Measurements from ENCODE around the gene USP33. TPM values are rescaled to one million over a fixed set of nuclear protein-coding genes. Genes with fewer than 3 reads are reported as not detected.

USP33 gene
- total and polyA plus RNA-seq, 2 of the 13 experiments (the other 11 are each of a cell fraction or from before 2014, with no cell fraction given), result 32.0 to 49.1 TPM

- Histone ChIP-seq H2AFZ (ENCODE audit: low read length) (no peak overlapping the region), H3K27ac (ENCODE audit: extremely low read length, insufficient read depth, low read length) (no peak overlapping the region), H3K79me2 (ENCODE audit: insufficient read depth, low read length) (no peaks in the 10 kb centered on the region), H3K9ac (ENCODE audit: insufficient read depth, low read depth, low read length) (no peak overlapping the region), H3K4me2 (ENCODE audit: low read depth, low read length) (no peak overlapping the region), H3K4me3 (replicated peaks in 1 of 3; ENCODE audit: insufficient read depth in 1 of 3, low read depth in 2 of 3, low read length in 3 of 3) (no peak overlapping the region), H3K36me3 (replicated peaks in 1 of 2; ENCODE audit: control insufficient read depth in 1 of 2, insufficient read depth in 2 of 2, low read length in 2 of 2) (peaks cover 0 to 8% of the 10 kb centered on the region in 2 experiments; a peak in 3 of 5 replicates), H4K20me1 (ENCODE audit: insufficient read depth, low read length) (no peaks in the 10 kb centered on the region), H3K9me3 (ENCODE audit: low read length) (no peaks in the 10 kb centered on the region), H3K27me3 (ENCODE audit: control insufficient read depth in 1 of 2, insufficient read depth in 2 of 2, low read length in 2 of 2) (no peaks in the 10 kb centered on the region), H3K4me1 (ENCODE audit: insufficient read depth, low read length) (no peaks in the 10 kb centered on the region)
- FAIRE-seq (no peak), DNase-seq (ENCODE audit: low spot score) (no peak), ATAC-seq (no peak)
- CTCF ChIA-PET (ENCODE audit: low intra/inter-chr PET ratio, low total read pairs), result no interaction called here
- BruUV-seq (replicated peaks), result no TSS peak
- 62% methylated on average over 2 of the region's 2 CpGs for WGBS (ENCODE audit: low lambda C conversion rate)
- in situ Hi-C loops (cut with HindIII; ENCODE audit: extremely low pct_ligation_motif_present, low pct_unique_long_range_greater_than_20kb) (no loop called here), intact Hi-C loops (cut with micrococcal nuclease; ENCODE audit: unreplicated experiment) (no loop called here)
- POLR2A ChIA-PET, result no interaction called here
- TF ChIP-seq HINFP (CRISPR knock-in tag; IDR thresholded peaks at IDR 0.05; ENCODE audit: low read depth) (no peak), GATAD1 (CRISPR knock-in tag; IDR thresholded peaks at IDR 0.05) (no peak), ZNF770 (CRISPR knock-in tag; IDR thresholded peaks at IDR 0.05) (no peak), ZMYM3 (CRISPR knock-in tag; IDR thresholded peaks at IDR 0.05) (no peak), ZNF10 (CRISPR knock-in tag; IDR thresholded peaks at IDR 0.05; ENCODE audit: borderline replicate concordance, low read depth) (no peak), SMAD3 (CRISPR knock-in tag; IDR thresholded peaks at IDR 0.05) (no peak), MAFF (IDR thresholded peaks at IDR 0.05; ENCODE audit: low read depth, low read length) (peak; percentile 69; the same call in 1 of the 2 replicates), ZNF775 (CRISPR knock-in tag; IDR thresholded peaks at IDR 0.05; ENCODE audit: borderline replicate concordance) (no peak), ZNF597 (CRISPR knock-in tag; IDR thresholded peaks at IDR 0.05) (no peak), ZBTB4 (CRISPR knock-in tag; IDR thresholded peaks at IDR 0.05; ENCODE audit: borderline replicate concordance) (no peak), FUBP1 (CRISPR knock-in tag; IDR thresholded peaks at IDR 0.05; ENCODE audit: borderline replicate concordance) (no peak), ARNT (IDR thresholded peaks at IDR 0.05) (no peak), MAFK (conservative IDR thresholded peaks at IDR 0.05 in 1 of 2, IDR thresholded peaks at IDR 0.05 in 1 of 2; ENCODE audit: low read length in 2 of 2) (peak; percentile 69 to 84), TBX2 (CRISPR knock-in tag; IDR thresholded peaks at IDR 0.05; ENCODE audit: borderline replicate concordance) (no peak), PRPF4 (IDR thresholded peaks at IDR 0.05; ENCODE audit: low read depth, low read length, poor library complexity, severe bottlenecking) (no peak)
These were observed 43.7 kb upstream of the USP33 start for GRCh38 chr1:77803371-77803770.
